ENCODE data around the gene DLGAP3.

The DLGAP3 gene

DNA sequence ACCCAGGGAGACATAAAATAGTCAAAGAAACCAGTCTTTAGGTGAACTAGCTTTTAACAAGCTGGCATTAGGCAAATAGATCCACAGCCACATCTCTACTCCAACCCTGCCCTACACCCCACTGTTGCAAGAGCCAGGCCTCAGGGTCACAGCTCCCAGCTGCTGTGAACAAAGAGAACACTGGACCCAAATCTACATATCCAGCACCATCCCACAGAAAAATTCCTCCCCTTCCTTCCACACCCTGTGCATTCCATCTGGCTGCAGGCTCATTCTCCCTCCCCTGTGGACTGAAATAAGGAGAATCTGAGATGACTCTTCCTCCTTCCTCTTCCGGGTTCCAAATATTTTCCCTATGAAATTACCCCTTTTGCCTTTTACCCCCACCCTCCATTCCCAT is 23.2 kb downstream of the DLGAP3 start:
- in situ Hi-C loops (cut with MboI; ENCODE audit: low sequenced_read_pairs, unreplicated experiment), result no loop called here
- TF ChIP-seq, protein P1, sequence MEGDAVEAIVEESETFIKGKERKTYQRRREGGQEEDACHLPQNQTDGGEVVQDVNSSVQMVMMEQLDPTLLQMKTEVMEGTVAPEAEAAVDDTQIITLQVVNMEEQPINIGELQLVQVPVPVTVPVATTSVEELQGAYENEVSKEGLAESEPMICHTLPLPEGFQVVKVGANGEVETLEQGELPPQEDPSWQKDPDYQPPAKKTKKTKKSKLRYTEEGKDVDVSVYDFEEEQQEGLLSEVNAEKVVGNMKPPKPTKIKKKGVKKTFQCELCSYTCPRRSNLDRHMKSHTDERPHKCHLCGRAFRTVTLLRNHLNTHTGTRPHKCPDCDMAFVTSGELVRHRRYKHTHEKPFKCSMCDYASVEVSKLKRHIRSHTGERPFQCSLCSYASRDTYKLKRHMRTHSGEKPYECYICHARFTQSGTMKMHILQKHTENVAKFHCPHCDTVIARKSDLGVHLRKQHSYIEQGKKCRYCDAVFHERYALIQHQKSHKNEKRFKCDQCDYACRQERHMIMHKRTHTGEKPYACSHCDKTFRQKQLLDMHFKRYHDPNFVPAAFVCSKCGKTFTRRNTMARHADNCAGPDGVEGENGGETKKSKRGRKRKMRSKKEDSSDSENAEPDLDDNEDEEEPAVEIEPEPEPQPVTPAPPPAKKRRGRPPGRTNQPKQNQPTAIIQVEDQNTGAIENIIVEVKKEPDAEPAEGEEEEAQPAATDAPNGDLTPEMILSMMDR (IDR thresholded peaks at IDR 0.05; ENCODE audit: borderline replicate concordance, control extremely low read depth, extremely low read depth, insufficient read depth, missing control alignments), result no peak
- no peak for DNase-seq (ENCODE audit: low spot score)

DNA sequence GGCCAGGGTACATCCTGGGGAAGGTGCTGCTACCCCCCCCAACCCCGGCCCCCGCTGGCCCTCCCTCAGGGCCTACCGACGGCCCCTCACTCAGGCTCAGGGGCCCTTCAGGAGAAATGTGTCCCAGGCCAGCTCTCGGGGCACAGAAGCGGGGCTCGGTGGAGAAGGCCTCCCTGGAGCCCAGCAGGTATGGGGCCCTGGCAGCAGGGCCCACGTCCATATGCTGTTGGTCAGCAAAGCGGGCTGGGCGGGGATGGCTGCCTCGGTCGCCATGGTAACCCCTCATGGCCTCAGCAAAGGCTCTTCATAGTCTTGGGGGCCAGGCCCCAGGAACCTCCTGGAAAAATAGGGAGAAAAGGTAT is 24.4 kb downstream of the DLGAP3 start:
- TF ChIP-seq, protein P1 (IDR thresholded peaks at IDR 0.05; ENCODE audit: borderline replicate concordance, control extremely low read depth, extremely low read depth, insufficient read depth, missing control alignments), result no peak
- in situ Hi-C loops (cut with MboI; ENCODE audit: low sequenced_read_pairs, unreplicated experiment), result no loop called here
- DNase-seq (ENCODE audit: low spot score), result no peak

DNA sequence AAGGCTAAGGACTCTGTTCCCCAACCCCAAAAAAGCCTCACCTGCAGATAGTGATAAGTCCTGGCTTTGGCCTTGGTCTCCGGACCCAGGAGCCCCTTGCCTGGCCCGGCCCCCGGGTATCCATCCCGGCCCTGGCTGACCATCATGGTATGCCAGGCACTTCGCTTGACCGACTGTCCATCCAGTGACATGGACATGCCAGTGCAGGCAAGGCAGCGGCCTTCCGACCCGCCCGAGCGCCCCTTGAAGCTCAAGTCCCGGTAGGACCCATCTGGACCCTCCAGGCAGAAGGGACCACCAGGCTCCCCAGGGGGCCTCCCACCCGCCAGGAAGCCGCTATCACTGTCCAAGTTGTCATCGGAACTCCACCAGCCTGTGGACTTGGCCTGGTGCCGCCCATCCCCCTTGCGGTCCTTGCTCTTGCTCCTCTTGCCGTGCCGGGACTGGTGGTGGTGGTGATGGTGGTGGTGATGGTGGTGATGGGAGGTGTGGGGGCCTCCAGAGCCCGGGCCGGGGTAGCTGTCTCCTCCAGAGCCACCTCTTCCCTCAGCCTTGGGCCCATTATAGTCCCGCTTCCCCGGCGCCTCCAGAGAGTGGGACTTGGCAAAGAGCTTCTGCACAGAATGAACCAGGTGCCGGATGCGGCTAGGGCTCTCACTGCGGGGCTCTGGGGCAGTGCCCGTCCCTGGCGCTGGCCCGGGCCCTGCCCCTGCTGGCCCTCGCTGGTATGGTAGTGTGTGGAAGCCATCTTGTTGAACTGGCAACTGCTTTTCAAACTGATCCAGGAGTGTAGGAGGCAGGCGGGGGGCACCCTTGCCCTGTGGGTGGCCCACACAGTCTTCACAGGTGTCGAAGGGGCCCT is 25.0 kb downstream of the DLGAP3 start:
- no peak for DNase-seq (ENCODE audit: low spot score)
- in situ Hi-C loops (cut with MboI; ENCODE audit: low sequenced_read_pairs, unreplicated experiment), result no loop called here
- TF ChIP-seq, protein P1 (IDR thresholded peaks at IDR 0.05; ENCODE audit: borderline replicate concordance, control extremely low read depth, extremely low read depth, insufficient read depth, missing control alignments), result no peak

DNA sequence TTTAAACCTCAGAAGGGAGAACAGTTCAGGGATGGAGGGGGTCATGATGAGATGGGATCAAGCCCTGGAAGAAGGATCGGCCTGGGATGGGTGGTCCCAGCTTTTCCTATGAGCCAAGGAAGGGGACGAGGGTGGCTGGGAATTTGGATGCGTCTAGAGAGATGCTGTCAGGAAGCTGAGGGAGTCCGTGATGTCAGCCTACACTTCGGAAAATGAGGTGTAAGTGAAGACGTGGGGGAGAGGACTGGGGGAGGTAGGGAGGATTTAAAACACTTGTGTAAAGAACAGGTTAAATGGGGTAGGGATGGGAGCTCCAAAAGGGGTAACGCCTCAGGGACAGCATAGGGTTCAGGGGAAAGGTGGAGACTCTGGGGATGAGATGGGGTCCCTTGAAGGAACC is 27.5 kb downstream of the DLGAP3 start:
- TF ChIP-seq, protein P1 (IDR thresholded peaks at IDR 0.05; ENCODE audit: borderline replicate concordance, control extremely low read depth, extremely low read depth, insufficient read depth, missing control alignments), result no peak
- no peak for DNase-seq (ENCODE audit: low spot score)
- in situ Hi-C loops (cut with MboI; ENCODE audit: low sequenced_read_pairs, unreplicated experiment), result no loop called here

DNA sequence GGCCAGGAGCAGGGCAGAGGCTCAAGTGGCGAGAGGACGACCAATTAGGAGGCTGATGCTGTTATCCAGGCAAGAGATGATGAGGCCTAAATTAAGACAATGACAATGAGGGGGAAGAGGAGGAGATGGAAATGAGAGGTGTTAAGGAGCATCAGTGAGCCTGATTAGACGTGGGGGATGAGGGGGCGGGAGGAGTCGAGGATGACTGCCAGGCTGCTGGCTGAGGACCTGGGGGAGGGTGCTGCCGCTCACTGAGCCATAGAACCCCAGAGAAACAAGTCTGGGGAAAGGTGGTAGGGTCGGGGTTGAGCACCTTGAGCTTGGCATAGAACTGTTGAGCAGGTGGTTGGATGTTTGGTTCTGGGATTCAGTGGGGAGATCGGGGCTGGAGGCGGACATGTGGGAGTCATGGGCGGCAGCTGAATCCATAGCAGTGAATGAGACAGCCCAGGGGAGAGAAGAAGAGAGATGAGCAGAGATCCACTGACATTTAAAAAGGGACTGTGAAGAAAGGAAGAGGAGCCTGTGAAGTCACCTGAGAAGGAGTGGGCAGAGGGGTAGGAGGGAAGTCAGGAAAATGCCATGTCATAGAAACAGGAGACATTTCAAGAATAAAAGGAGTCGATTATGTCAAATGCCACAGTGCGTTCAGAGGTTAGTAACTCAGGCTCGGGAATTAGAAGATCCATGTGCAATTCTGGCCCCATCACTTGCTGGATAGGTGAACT is 28.5 kb downstream of the DLGAP3 start:
- DNase-seq (ENCODE audit: low spot score), result no peak
- in situ Hi-C loops (cut with MboI; ENCODE audit: low sequenced_read_pairs, unreplicated experiment), result no loop called here
- TF ChIP-seq, protein P1 (IDR thresholded peaks at IDR 0.05; ENCODE audit: borderline replicate concordance, control extremely low read depth, extremely low read depth, insufficient read depth, missing control alignments), result no peak

DNA sequence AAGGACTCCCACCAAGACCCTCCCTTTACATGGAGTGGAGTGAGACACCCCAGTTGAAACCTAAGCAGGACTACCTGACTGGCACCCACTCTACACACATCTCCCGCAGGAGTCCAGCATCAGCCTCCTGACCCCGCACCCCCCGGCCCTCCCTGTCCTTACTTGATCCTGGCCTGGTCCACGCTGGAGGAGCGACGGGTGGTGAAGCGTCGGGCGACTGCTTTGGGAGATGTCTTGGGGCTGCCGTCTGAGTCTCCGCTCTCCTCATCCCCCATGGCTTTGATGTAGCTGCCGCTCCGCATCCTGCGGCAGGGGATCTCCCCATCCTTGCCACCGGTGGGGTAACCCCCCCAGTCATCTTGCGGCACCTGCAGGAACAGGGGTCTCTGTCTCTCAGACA is 29.5 kb downstream of the DLGAP3 start:
- no peak for DNase-seq (ENCODE audit: low spot score)
- in situ Hi-C loops (cut with MboI; ENCODE audit: low sequenced_read_pairs, unreplicated experiment), result no loop called here

More for the DNA sequence above, 29.5 kb downstream of the DLGAP3 start:
- TF ChIP-seq, protein P1 (IDR thresholded peaks at IDR 0.05; ENCODE audit: borderline replicate concordance, control extremely low read depth, extremely low read depth, insufficient read depth, missing control alignments), result no peak
